ENCODE measurements around the gene CALHM5.

DNA sequence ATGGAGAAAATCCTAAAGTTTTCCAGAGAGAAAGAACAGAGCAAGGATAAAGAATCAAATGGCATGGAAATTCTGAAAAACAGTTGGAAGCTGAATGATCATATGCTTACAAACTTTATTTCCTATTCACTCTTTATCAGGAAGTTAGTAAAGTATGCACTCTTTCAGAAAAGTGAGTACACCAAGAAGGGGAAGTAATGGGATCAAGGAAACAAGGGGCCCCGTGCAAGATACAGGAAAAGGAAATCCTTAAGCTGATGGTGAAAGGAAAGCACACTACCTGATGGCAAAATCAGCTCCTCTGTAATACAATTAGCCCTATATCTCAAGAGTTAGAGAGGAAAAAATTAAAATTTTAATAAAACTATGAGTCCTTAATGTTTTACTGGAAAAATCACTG is 36.3 kb upstream of the CALHM5 start:
- no peak for TF ChIP-seq POLR2AphosphoS5 (IDR thresholded peaks at IDR 0.05)
- TF ChIP-seq, protein P1, sequence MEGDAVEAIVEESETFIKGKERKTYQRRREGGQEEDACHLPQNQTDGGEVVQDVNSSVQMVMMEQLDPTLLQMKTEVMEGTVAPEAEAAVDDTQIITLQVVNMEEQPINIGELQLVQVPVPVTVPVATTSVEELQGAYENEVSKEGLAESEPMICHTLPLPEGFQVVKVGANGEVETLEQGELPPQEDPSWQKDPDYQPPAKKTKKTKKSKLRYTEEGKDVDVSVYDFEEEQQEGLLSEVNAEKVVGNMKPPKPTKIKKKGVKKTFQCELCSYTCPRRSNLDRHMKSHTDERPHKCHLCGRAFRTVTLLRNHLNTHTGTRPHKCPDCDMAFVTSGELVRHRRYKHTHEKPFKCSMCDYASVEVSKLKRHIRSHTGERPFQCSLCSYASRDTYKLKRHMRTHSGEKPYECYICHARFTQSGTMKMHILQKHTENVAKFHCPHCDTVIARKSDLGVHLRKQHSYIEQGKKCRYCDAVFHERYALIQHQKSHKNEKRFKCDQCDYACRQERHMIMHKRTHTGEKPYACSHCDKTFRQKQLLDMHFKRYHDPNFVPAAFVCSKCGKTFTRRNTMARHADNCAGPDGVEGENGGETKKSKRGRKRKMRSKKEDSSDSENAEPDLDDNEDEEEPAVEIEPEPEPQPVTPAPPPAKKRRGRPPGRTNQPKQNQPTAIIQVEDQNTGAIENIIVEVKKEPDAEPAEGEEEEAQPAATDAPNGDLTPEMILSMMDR (IDR thresholded peaks at IDR 0.05), result no peak
